ENCODE measurements around the gene TFAP2D. TPM values are rescaled to one million over a fixed set of nuclear protein-coding genes. Genes with fewer than 3 reads are reported as not detected.
A peak's percentile ranks its signal among the peaks of the same experiment; 100 is the strongest.

Gene TFAP2D
- total RNA-seq, 1 donor from 2014 or later, result not detected

- H3K36me3 Mint-ChIP-seq (ENCODE audit: insufficient read depth), result no peaks in the 10 kb centered on the region
- no peak for DNase-seq (ENCODE audit: low spot score, unreplicated experiment)
- no peak for TF ChIP-seq CTCF (IDR thresholded peaks at IDR 0.05; ENCODE audit: unreplicated experiment)
- no peak overlapping the region for H3K4me3 Mint-ChIP-seq (ENCODE audit: low read depth)
- peaks cover 20% of the 10 kb centered on the region for H3K4me1 Mint-ChIP-seq (ENCODE audit: low read depth)
- no peak overlapping the region for H3K27ac Mint-ChIP-seq
- no peaks in the 10 kb centered on the region for H3K9me3 Mint-ChIP-seq (ENCODE audit: low read depth)
- peaks cover 94% of the 10 kb centered on the region for H3K27me3 Mint-ChIP-seq
Observed at GRCh38 chr6:50818020-50818419, 104.7 kb downstream of the TFAP2D start.

- Mint-ChIP-seq H3K27me3 (peaks cover 95% of the 10 kb centered on the region), H3K27ac (no peak within 1 kb of the TSS)
Observed at GRCh38 chr6:50818673-50819072, 105.3 kb downstream of the TFAP2D start, which contains the start of gene TFAP2B. TFAP2B (plus strand) TSS chr6:50818871; CDS start chr6:50818892, 21 bp downstream.

GRCh38 chr6:50819466-50819903, 106.2 kb downstream of the TFAP2D start:
- DNase-seq (ENCODE audit: low spot score, unreplicated experiment), result peak; percentile 41
- no peak for TF ChIP-seq CTCF (IDR thresholded peaks at IDR 0.05; ENCODE audit: unreplicated experiment)
- H3K4me3 Mint-ChIP-seq (ENCODE audit: low read depth), result no peak overlapping the region
- H3K4me1 Mint-ChIP-seq (ENCODE audit: low read depth), result peaks cover 21% of the 10 kb centered on the region
- H3K27me3 Mint-ChIP-seq, result peaks cover 95% of the 10 kb centered on the region
- no peak overlapping the region for H3K27ac Mint-ChIP-seq
- no peaks in the 10 kb centered on the region for H3K36me3 Mint-ChIP-seq (ENCODE audit: insufficient read depth)
- no peaks in the 10 kb centered on the region for H3K9me3 Mint-ChIP-seq (ENCODE audit: low read depth)

More at GRCh38 chr6:50818673-50819072, 105.3 kb downstream of the TFAP2D start, which contains the start of gene TFAP2B:
- no peaks in the 10 kb centered on the region for H3K36me3 Mint-ChIP-seq (ENCODE audit: insufficient read depth)
- no peak for TF ChIP-seq CTCF (IDR thresholded peaks at IDR 0.05; ENCODE audit: unreplicated experiment)
- H3K4me1 Mint-ChIP-seq (ENCODE audit: low read depth), result peaks cover 21% of the 10 kb centered on the region
- no peaks in the 10 kb centered on the region for H3K9me3 Mint-ChIP-seq (ENCODE audit: low read depth)
- DNase-seq (ENCODE audit: low spot score, unreplicated experiment), result no peak
- H3K4me3 Mint-ChIP-seq (ENCODE audit: low read depth), result no peak within 1 kb of the TSS

- Mint-ChIP-seq H3K4me3 (ENCODE audit: low read depth) (peak overlapping the region; percentile 63), H3K27ac (peak overlapping the region; percentile 69), H3K27me3 (peaks cover 95% of the 10 kb centered on the region), H3K4me1 (ENCODE audit: low read depth) (peaks cover 21% of the 10 kb centered on the region), H3K36me3 (ENCODE audit: insufficient read depth) (no peaks in the 10 kb centered on the region), H3K9me3 (ENCODE audit: low read depth) (no peaks in the 10 kb centered on the region)
- TF ChIP-seq CTCF (IDR thresholded peaks at IDR 0.05; ENCODE audit: unreplicated experiment), result no peak
- DNase-seq (ENCODE audit: low spot score, unreplicated experiment), result no peak
Observed at GRCh38 chr6:50819904-50820868, 106.9 kb downstream of the TFAP2D start.

GRCh38 chr6:50820869-50821264, 107.5 kb downstream of the TFAP2D start:
- Mint-ChIP-seq H3K9me3 (ENCODE audit: low read depth) (no peaks in the 10 kb centered on the region), H3K4me3 (ENCODE audit: low read depth) (peak overlapping the region; percentile 63), H3K36me3 (ENCODE audit: insufficient read depth) (no peaks in the 10 kb centered on the region), H3K4me1 (ENCODE audit: low read depth) (peaks cover 21% of the 10 kb centered on the region), H3K27me3 (peaks cover 95% of the 10 kb centered on the region), H3K27ac (no peak overlapping the region)
- no peak for TF ChIP-seq CTCF (IDR thresholded peaks at IDR 0.05; ENCODE audit: unreplicated experiment)
- DNase-seq (ENCODE audit: low spot score, unreplicated experiment), result no peak
